GM12878 (cell line): ENCODE measurements around the gene TRAPPC3. TPM values are rescaled to one million over a fixed set of nuclear protein-coding genes. Genes with fewer than 3 reads are reported as not detected.

Experiments used
- ATAC-seq: fragments of 200-7000 bp; cut with Tn5 transposase; 3 replicates; pipeline ENCODE4 v1.9.1; 2020; ENCODE audit warnings: mild to moderate bottlenecking, moderate library complexity
- BruUV-seq: library from RNA; stranded (reverse); fragments of 400-500 nt; replicated peaks from 2 replicates; lab custom pipeline; 2021; lab: Mats Ljungman, UMichigan
- CTCF ChIA-PET: fragments of 300-600 bp; sonication (Branson Sonifier 250); formaldehyde crosslinking; extraction: SDS; loops from one replicate; lab custom pipeline; 2021; ENCODE audit warnings: inconsistent platforms; lab: Yijun Ruan, JAX
- POLR2A ChIA-PET: fragments of 350-600 bp; formaldehyde crosslinking; extraction: SDS; loops from one replicate; lab custom pipeline; 2021; ENCODE audit warnings: inconsistent platforms; lab: Charles Lee
- RAD21 ChIA-PET: fragments of 300-600 bp; sonication (Branson Sonifier 250); formaldehyde crosslinking; loops from one replicate; lab custom pipeline; 2023; ENCODE audit warnings: antibody characterized with exemption; ENCODE audit not compliant: unreplicated experiment; lab: Charles Lee
- SMC1A ChIA-PET: fragments of 300-600 bp; sonication (Branson Sonifier 250); formaldehyde crosslinking; loops from one replicate; lab custom pipeline; 2023; ENCODE audit not compliant: unreplicated experiment, uncharacterized antibody; lab: Charles Lee
- DNase-seq: peaks from one replicate; pipeline ENCODE4 v3.0.0-alpha.2; 2011; ENCODE audit warnings: low read depth, low spot score
- FAIRE-seq: peaks from 3 replicates; lab custom pipeline; 2011; peaks lifted over from hg19 to GRCh38; lab: Jason Lieb, UNC
- H2AFZ ChIP-seq: 2 replicates; pipeline ENCODE4 v1.6.0; 2011; ENCODE audit warnings: low read depth, low read length, control low read depth; ENCODE audit not compliant: control insufficient read depth
- H3K27ac ChIP-seq: 2 replicates; pipeline ENCODE4 v1.5.1; 2011; ENCODE audit warnings: control low read depth; ENCODE audit not compliant: control insufficient read depth, insufficient read depth
- H3K27me3 ChIP-seq, 2 experiments: replicated peaks in 1 of 2; 2 replicates each; pipeline versions ENCODE4 v1.6.0 to v1.6.1; 2011; ENCODE audit warnings: low read length in 1 of 2; ENCODE audit not compliant: control insufficient read depth in 2 of 2, insufficient read depth in 2 of 2
- H3K36me3 ChIP-seq, 2 experiments: 2 replicates each; pipeline ENCODE4 v1.5.1; 2011; ENCODE audit warnings: low read length in 1 of 2; ENCODE audit not compliant: control insufficient read depth in 2 of 2, insufficient read depth in 2 of 2
- H3K4me1 ChIP-seq: 2 replicates; pipeline ENCODE4 v1.6.1; 2011; ENCODE audit warnings: mild to moderate bottlenecking, low read length, moderate library complexity, mixed read lengths; ENCODE audit not compliant: control insufficient read depth, insufficient read depth
- H3K4me2 ChIP-seq: 2 replicates; pipeline ENCODE4 v1.6.0; 2011; ENCODE audit warnings: control low read depth; ENCODE audit not compliant: control insufficient read depth, insufficient read depth
- H3K4me3 ChIP-seq: fragments of 200-600 bp; sonication (generic); 2 replicates; pipeline ENCODE4 v1.5.1; 2016
- H3K79me2 ChIP-seq: 2 replicates; pipeline ENCODE4 v1.6.0; 2011; ENCODE audit warnings: low read length; ENCODE audit not compliant: control insufficient read depth, insufficient read depth
- H3K9ac ChIP-seq: 2 replicates; pipeline ENCODE4 v1.8.0; 2011; ENCODE audit warnings: low read length, control low read depth, mixed read lengths; ENCODE audit not compliant: control insufficient read depth, insufficient read depth
- H3K9me3 ChIP-seq: replicated peaks from 3 replicates; pipeline ENCODE4 v1.5.1; 2011; ENCODE audit warnings: mild to moderate bottlenecking, low read length; ENCODE audit not compliant: control insufficient read depth, insufficient read depth
- H4K20me1 ChIP-seq: 2 replicates; pipeline ENCODE4 v1.6.0; 2011; ENCODE audit not compliant: control insufficient read depth, insufficient read depth
- DPF2 ChIP-seq: fragments of 450-650 bp; IDR thresholded peaks from 2 replicates; pipeline ENCODE4 v1.6.1; 2017; ENCODE audit warnings: mild to moderate bottlenecking
- GATAD2B ChIP-seq: fragments of 450-650 bp; conservative IDR thresholded peaks from 2 replicates; pipeline ENCODE4 v1.6.1; 2017; ENCODE audit warnings: low read depth, mild to moderate bottlenecking, moderate library complexity
- MEF2B ChIP-seq: fragments of 450-650 bp; IDR thresholded peaks from 2 replicates; pipeline ENCODE4 v1.6.1; 2018; ENCODE audit warnings: mild to moderate bottlenecking, moderate library complexity; ENCODE audit not compliant: partially characterized antibody, poor library complexity, severe bottlenecking
- POLR2AphosphoS2 ChIP-seq: IDR thresholded peaks from 2 replicates; pipeline ENCODE4 v1.6.1; 2011; ENCODE audit warnings: low read depth, mild to moderate bottlenecking, low read length, improper control_type of control experiment, moderate library complexity
- POU2F2 ChIP-seq: IDR thresholded peaks from 3 replicates; pipeline ENCODE4 v1.6.1; 2011; ENCODE audit warnings: low read depth, mild to moderate bottlenecking, low read length, borderline replicate concordance
- RELA ChIP-seq: fragments of 450-650 bp; IDR thresholded peaks from 2 replicates; pipeline ENCODE4 v1.8.0; 2014; ENCODE audit warnings: borderline replicate concordance; ENCODE audit not compliant: partially characterized antibody
- SIN3A ChIP-seq: IDR thresholded peaks from 2 replicates; pipeline ENCODE4 v1.6.1; 2012; ENCODE audit warnings: low read depth, low read length, improper control_type of control experiment
- WGBS: methylation state at CpG from one replicate; pipeline ENCODE4 v1.1.6; 2016; ENCODE audit warnings: low lambda C conversion rate; ENCODE audit not compliant: insufficient replicate concordance, insufficient coverage; ENCODE audit errors: missing lambda C conversion rate; 5-methylcytosine and 5-hydroxymethylcytosine counted together
- in situ Hi-C: fragments of 300-500 bp; cut with MboI; formaldehyde crosslinking; loops from 9 replicates; pipeline ENCODE4 v1.14.3; 2018; ENCODE audit warnings: mixed read lengths
- intact Hi-C: fragments of 100-400 bp; cut with micrococcal nuclease; formaldehyde crosslinking; loops from one replicate; pipeline ENCODE4 v1.14.2; 2022; ENCODE audit not compliant: unreplicated experiment
- polyA plus RNA-seq, 11 experiments: library from polyadenylated mRNA; depleted of rRNA in 4 of 11; unstranded in 6 of 11; stranded (reverse) in 5 of 11; fragments of >200 nt; fragmentation: Nextera tagmentation in 4 of 11; fragmentation: Illumina TruSeq in 1 of 11; extraction: Ambion mirVana in 4 of 11; extraction: Trizol in 1 of 11; gene quantifications; 1 replicate in 1 of 11; 2 replicates in 10 of 11; pipeline versions ENCODE4 v1.2.1 to v1.2.3, GENCODE V29; 2011 to 2016; ENCODE audit warnings: inconsistent platforms in 2 of 11, missing spikeins in 2 of 11, low read depth in 1 of 11
- total RNA-seq, 4 experiments: library from RNA; depleted of rRNA in 3 of 4; stranded (reverse); fragments of >200 nt in 3 of 4; fragmentation: Illumina TruSeq in 1 of 4; extraction: Trizol in 1 of 4; gene quantifications; 2 replicates each; pipeline versions ENCODE4 v1.2.1 to v1.2.3, GENCODE V29; 2013 to 2021
- TF ChIP-seq, protein P1 (sequence below): fragments of 450-650 bp; IDR thresholded peaks from 2 replicates; pipeline ENCODE4 v1.6.1; 2016; ENCODE audit warnings: mild to moderate bottlenecking
- TF ChIP-seq, protein P2 (sequence below): IDR thresholded peaks from 2 replicates; pipeline ENCODE4 v1.6.1; 2012; ENCODE audit warnings: low read depth, low read length, improper control_type of control experiment

TRAPPC3 gene
- total and polyA plus RNA-seq, 10 of the 15 experiments (the other 5 are each of a cell fraction or from before 2014, with no cell fraction given): 14.7 to 122 (median 70.5) TPM

- in situ Hi-C loops: no loop called here
- no peak for FAIRE-seq
- peaks cover 0 to 8% of the 10 kb centered on the region in 2 experiments; a peak in 2 of 4 replicates for H3K36me3 ChIP-seq
- no peaks in the 10 kb centered on the region for H3K9me3 ChIP-seq
- H4K20me1 ChIP-seq: no peaks in the 10 kb centered on the region; the same call in 1 of the 2 replicates
- peak overlapping the region; percentile 85 for H3K4me3 ChIP-seq
- SMC1A ChIA-PET: interaction anchor here (1.4 to 7.5 kb wide), 7 partner anchors 10 to 226 kb away, joined by 4 to 135 read pairs (median 7); partner anchors contain the start of gene TRAPPC3
- H3K9ac ChIP-seq: peak overlapping the region; percentile 89
- intact Hi-C loops: no loop called here
- DNase-seq: no peak
- RAD21 ChIA-PET: interaction anchor here (0.9 to 6.3 kb wide), 7 partner anchors 10 to 252 kb away, joined by 3 to 146 read pairs (median 12); partner anchors contain the start of genes THRAP3 and TRAPPC3
- H2AFZ ChIP-seq: peak overlapping the region; percentile 36; the same call in 1 of the 2 replicates
- CTCF ChIA-PET: interaction anchor here (0.8 to 7.3 kb wide), 16 partner anchors 10 to 288 kb away, joined by 3 to 136 read pairs (median 4); partner anchors contain the start of genes THRAP3 and TRAPPC3
- 48% methylated on average over 4 of the region's 4 CpGs for WGBS
- TF ChIP-seq, protein P1, sequence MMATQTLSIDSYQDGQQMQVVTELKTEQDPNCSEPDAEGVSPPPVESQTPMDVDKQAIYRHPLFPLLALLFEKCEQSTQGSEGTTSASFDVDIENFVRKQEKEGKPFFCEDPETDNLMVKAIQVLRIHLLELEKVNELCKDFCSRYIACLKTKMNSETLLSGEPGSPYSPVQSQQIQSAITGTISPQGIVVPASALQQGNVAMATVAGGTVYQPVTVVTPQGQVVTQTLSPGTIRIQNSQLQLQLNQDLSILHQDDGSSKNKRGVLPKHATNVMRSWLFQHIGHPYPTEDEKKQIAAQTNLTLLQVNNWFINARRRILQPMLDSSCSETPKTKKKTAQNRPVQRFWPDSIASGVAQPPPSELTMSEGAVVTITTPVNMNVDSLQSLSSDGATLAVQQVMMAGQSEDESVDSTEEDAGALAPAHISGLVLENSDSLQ: 0 out of 2 replicates have a peak, but pooled peaks have one; percentile 6
- TF ChIP-seq DPF2: 0 out of 2 replicates have a peak, but pooled peaks have one; percentile 62
- TF ChIP-seq POU2F2: no peak
- 0 out of 2 replicates have a peak, but pooled peaks have one; percentile 66 for TF ChIP-seq GATAD2B
- TF ChIP-seq RELA: peak; percentile 11
- peak; percentile 44 for TF ChIP-seq MEF2B
- TF ChIP-seq, protein P2, sequence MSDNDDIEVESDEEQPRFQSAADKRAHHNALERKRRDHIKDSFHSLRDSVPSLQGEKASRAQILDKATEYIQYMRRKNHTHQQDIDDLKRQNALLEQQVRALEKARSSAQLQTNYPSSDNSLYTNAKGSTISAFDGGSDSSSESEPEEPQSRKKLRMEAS: 0 out of 2 replicates have a peak, but pooled peaks have one; percentile 3
- no peak for TF ChIP-seq POLR2AphosphoS2
- TF ChIP-seq SIN3A: peak; percentile 13; the same call in 1 of the 2 replicates
- H3K79me2 ChIP-seq: peaks cover 93% of the 10 kb centered on the region
- H3K27me3 ChIP-seq: no peaks in the 10 kb centered on the region
- BruUV-seq: TSS peak; percentile 54
- POLR2A ChIA-PET: interaction anchor here (0.6 to 5.4 kb wide), 11 partner anchors 9 to 1349 kb away, joined by 3 to 86 read pairs (median 5); partner anchors contain the start of genes THRAP3 and TRAPPC3
- ATAC-seq: no peak
- H3K4me2 ChIP-seq: peak overlapping the region; percentile 70
- peaks cover 51% of the 10 kb centered on the region for H3K4me1 ChIP-seq
- H3K27ac ChIP-seq: peak overlapping the region; percentile 95
These were observed 11.2 kb upstream of the TRAPPC3 start for GRCh38 chr1:36160388-36160948.
